Sciatic nerve (tissue), 1 donor: ENCODE data around the gene NLN. TPM values are rescaled to one million over a fixed set of nuclear protein-coding genes. Genes with fewer than 3 reads are reported as not detected.

Source experiments
- total RNA-seq: library from RNA; stranded (reverse); fragmentation: NEBNext Ultra II Directional; extraction: Animal tissue kit (Norgen Biotek cat#: 25700); gene quantifications from one replicate; pipeline ENCODE4 v1.2.1, GENCODE V29; 2021
- donor health status: DM: no; HTN: no; CAD: no.

NLN gene
- total RNA-seq, 1 donor from 2014 or later = 24.8 TPM

Other genes starting within 250 kb of the NLN start
- gene ADAMTS6, start 240.3 kb upstream of the NLN start, total RNA-seq = 3.8 TPM
- gene CENPK, start 159.0 kb upstream of the NLN start, total RNA-seq = 2.1 TPM
- 47.1 TPM for gene PPWD1, start 158.9 kb upstream of the NLN start, total RNA-seq
- 28.4 TPM for gene TRIM23, start 97.9 kb upstream of the NLN start, total RNA-seq
- gene SHLD3, start 97.2 kb upstream of the NLN start, total RNA-seq = 3.1 TPM
- gene TRAPPC13, start 97.2 kb upstream of the NLN start, total RNA-seq = 23.7 TPM
- gene SGTB, start 96 bp upstream of the NLN start, total RNA-seq = 18.8 TPM
- gene ERBIN, start 204.4 kb downstream of the NLN start, total RNA-seq = 96.1 TPM